ENCODE measurements around the gene KRTAP19-1. TPM values are rescaled to one million over a fixed set of nuclear protein-coding genes. Genes with fewer than 3 reads are reported as not detected.

Gene KRTAP19-1
- total RNA-seq, 1 experiment from 2014 or later, result not detected

DNA sequence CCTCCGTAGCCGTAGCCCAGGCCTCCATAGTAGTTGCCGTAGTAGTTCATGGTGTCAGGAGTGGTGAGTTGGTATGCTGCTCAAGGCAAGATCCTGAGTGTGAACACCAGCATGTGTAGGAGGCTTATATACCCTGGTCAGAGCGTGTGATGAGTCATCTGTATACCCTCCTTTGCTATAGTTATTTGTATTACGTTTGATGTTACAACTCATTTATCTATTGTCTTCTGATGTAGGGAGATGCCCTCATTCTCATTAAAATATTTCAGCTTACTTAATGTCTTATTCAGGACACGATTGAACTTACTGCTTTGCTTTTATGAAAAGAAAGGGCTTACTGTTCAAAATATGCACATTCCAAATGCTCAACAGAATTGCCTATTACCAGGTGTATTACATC, 21.9 kb upstream of the KRTAP19-1 start, which contains the start of gene KRTAP19-5:
Gene KRTAP19-5 (minus strand): TSS at position 101 of the 400 bp plus-strand sequence. CDS start 51 bp downstream, at position 50.
- Histone ChIP-seq H3K4me1 (ENCODE audit: control insufficient read depth, insufficient read depth, low read length) (no peaks in the 10 kb centered on the region), H3K4me3 (ENCODE audit: low read depth in 2 of 2, low read length in 2 of 2) (no peak within 1 kb of the TSS), H3K9me3 (ENCODE audit: control insufficient read depth, insufficient read depth, low read depth, low read length) (no peaks in the 10 kb centered on the region), H3K27ac (ENCODE audit: low read length) (no peak within 1 kb of the TSS), H3K36me3 (ENCODE audit: control insufficient read depth, insufficient read depth, low read length) (no peaks in the 10 kb centered on the region), H3K27me3 (ENCODE audit: control insufficient read depth, insufficient read depth, low read length) (no peaks in the 10 kb centered on the region)
- ChIA-PET CTCF (no interaction called here), POLR2A (no interaction called here)
- TF ChIP-seq TCF7L2 (IDR thresholded peaks at IDR 0.05; ENCODE audit: low read depth, low read length), result no peak
- DNase-seq (ENCODE audit: low read depth, low spot score), result no peak
- ATAC-seq, result no peak
- in situ Hi-C loops (cut with HindIII; ENCODE audit: low pct_unique_long_range_greater_than_20kb, low sequenced_read_pairs), result no loop called here
- intact Hi-C loops (cut with micrococcal nuclease; ENCODE audit: unreplicated experiment), result no loop called here
- BruUV-seq (replicated peaks), result no TSS peak

GRCh38 chr21:30497065-30497464, 16.9 kb upstream of the KRTAP19-1 start, which contains the start of gene KRTAP19-4:
Gene KRTAP19-4 (minus strand): TSS chr21:30497165. CDS start chr21:30497110, 55 bp downstream.
- CTCF ChIA-PET, result no interaction called here
- TF ChIP-seq, protein P1, sequence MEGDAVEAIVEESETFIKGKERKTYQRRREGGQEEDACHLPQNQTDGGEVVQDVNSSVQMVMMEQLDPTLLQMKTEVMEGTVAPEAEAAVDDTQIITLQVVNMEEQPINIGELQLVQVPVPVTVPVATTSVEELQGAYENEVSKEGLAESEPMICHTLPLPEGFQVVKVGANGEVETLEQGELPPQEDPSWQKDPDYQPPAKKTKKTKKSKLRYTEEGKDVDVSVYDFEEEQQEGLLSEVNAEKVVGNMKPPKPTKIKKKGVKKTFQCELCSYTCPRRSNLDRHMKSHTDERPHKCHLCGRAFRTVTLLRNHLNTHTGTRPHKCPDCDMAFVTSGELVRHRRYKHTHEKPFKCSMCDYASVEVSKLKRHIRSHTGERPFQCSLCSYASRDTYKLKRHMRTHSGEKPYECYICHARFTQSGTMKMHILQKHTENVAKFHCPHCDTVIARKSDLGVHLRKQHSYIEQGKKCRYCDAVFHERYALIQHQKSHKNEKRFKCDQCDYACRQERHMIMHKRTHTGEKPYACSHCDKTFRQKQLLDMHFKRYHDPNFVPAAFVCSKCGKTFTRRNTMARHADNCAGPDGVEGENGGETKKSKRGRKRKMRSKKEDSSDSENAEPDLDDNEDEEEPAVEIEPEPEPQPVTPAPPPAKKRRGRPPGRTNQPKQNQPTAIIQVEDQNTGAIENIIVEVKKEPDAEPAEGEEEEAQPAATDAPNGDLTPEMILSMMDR (IDR thresholded peaks at IDR 0.05), result no peak
- TF ChIP-seq SIN3A (IDR thresholded peaks at IDR 0.05; ENCODE audit: borderline replicate concordance, insufficient read depth, low read depth, low read length) (no peak), REST (IDR thresholded peaks at IDR 0.05; ENCODE audit: insufficient read depth in 1 of 2, low read depth in 2 of 2, low read length in 1 of 2) (no peak), TCF7L2 (IDR thresholded peaks at IDR 0.05; ENCODE audit: low read depth, low read length) (no peak), POLR2AphosphoS5 (IDR thresholded peaks at IDR 0.05; ENCODE audit: low read depth, low read length) (no peak)
- no TSS peak for BruUV-seq (replicated peaks)
- intact Hi-C loops (cut with micrococcal nuclease; ENCODE audit: unreplicated experiment), result no loop called here
- H3K4me1 ChIP-seq (ENCODE audit: control insufficient read depth, insufficient read depth, low read length), result no peaks in the 10 kb centered on the region
- no peaks in the 10 kb centered on the region for H3K9me3 ChIP-seq (ENCODE audit: control insufficient read depth, insufficient read depth, low read depth, low read length)
- H3K27ac ChIP-seq (ENCODE audit: low read length), result no peak within 1 kb of the TSS
- H3K4me3 ChIP-seq (ENCODE audit: low read depth in 2 of 2, low read length in 2 of 2), result no peak within 1 kb of the TSS
- in situ Hi-C loops (cut with HindIII; ENCODE audit: low pct_unique_long_range_greater_than_20kb, low sequenced_read_pairs), result no loop called here
- POLR2A ChIA-PET, result no interaction called here
- H3K27me3 ChIP-seq (ENCODE audit: control insufficient read depth, insufficient read depth, low read length), result no peaks in the 10 kb centered on the region
- H3K36me3 ChIP-seq (ENCODE audit: control insufficient read depth, insufficient read depth, low read length), result no peaks in the 10 kb centered on the region
- no peak for ATAC-seq
- DNase-seq (ENCODE audit: low read depth, low spot score), result no peak

- no TSS peak for BruUV-seq (replicated peaks)
- TF ChIP-seq, protein P1 (IDR thresholded peaks at IDR 0.05), result no peak
- TF ChIP-seq REST (IDR thresholded peaks at IDR 0.05; ENCODE audit: insufficient read depth in 1 of 2, low read depth in 2 of 2, low read length in 1 of 2) (no peak), TCF7L2 (IDR thresholded peaks at IDR 0.05; ENCODE audit: low read depth, low read length) (no peak), POLR2AphosphoS5 (IDR thresholded peaks at IDR 0.05; ENCODE audit: low read depth, low read length) (no peak), SIN3A (IDR thresholded peaks at IDR 0.05; ENCODE audit: borderline replicate concordance, insufficient read depth, low read depth, low read length) (no peak)
- ChIA-PET CTCF (no interaction called here), POLR2A (no interaction called here)
- intact Hi-C loops (cut with micrococcal nuclease; ENCODE audit: unreplicated experiment), result no loop called here
- Histone ChIP-seq H3K9me3 (ENCODE audit: control insufficient read depth, insufficient read depth, low read depth, low read length) (no peaks in the 10 kb centered on the region), H3K36me3 (ENCODE audit: control insufficient read depth, insufficient read depth, low read length) (no peaks in the 10 kb centered on the region), H3K4me3 (ENCODE audit: low read depth in 2 of 2, low read length in 2 of 2) (no peak within 1 kb of the TSS), H3K4me1 (ENCODE audit: control insufficient read depth, insufficient read depth, low read length) (no peaks in the 10 kb centered on the region), H3K27ac (ENCODE audit: low read length) (no peak within 1 kb of the TSS), H3K27me3 (ENCODE audit: control insufficient read depth, insufficient read depth, low read length) (no peaks in the 10 kb centered on the region)
- in situ Hi-C loops (cut with HindIII; ENCODE audit: low pct_unique_long_range_greater_than_20kb, low sequenced_read_pairs), result no loop called here
- ATAC-seq, result no peak
- DNase-seq (ENCODE audit: low read depth, low spot score), result no peak
Measured at GRCh38 chr21:30491963-30492428, 11.8 kb upstream of the KRTAP19-1 start, which contains the start of gene KRTAP19-3. Gene KRTAP19-3 (minus strand): TSS chr21:30492013. CDS start chr21:30491957, 56 bp downstream.

All from Panc1 (cell line).